Tibial nerve (tissue), 4 donors: ENCODE results near the gene PRR14. TPM values are rescaled to one million over a fixed set of nuclear protein-coding genes. Genes with fewer than 3 reads are reported as not detected.
A peak's percentile ranks its signal among the peaks of the same experiment; 100 is the strongest.

Experiments
- DNase-seq, 2 donors: peaks; one replicate each; pipeline ENCODE4 v3.0.0-alpha.2; 2019; ENCODE audit warnings: low spot score in 2 of 2
- H3K27ac ChIP-seq, 4 donors: fragments of 200-600 bp; sonication (generic) in 3 of 4; one replicate each; pipeline ENCODE4 v1.5.1; 2017 to 2019; ENCODE audit warnings: mild to moderate bottlenecking in 1 of 4
- H3K27me3 ChIP-seq, 2 donors: fragments of 200-600 bp; sonication (generic) in 1 of 2; one replicate each; pipeline versions ENCODE4 v1.5.1 to v1.6.0; 2017 to 2019
- H3K36me3 ChIP-seq, 3 donors: fragments of 200-600 bp; sonication (generic); one replicate each; pipeline ENCODE4 v1.5.1; 2018 to 2019
- H3K4me1 ChIP-seq, 4 donors: fragments of 200-600 bp; sonication (generic) in 3 of 4; one replicate each; pipeline ENCODE4 v1.5.1; 2017 to 2019
- H3K4me3 ChIP-seq, 4 donors: fragments of 200-600 bp; sonication (generic) in 3 of 4; one replicate each; pipeline ENCODE4 v1.5.1; 2017 to 2019; ENCODE audit warnings: mild to moderate bottlenecking in 1 of 4, moderate library complexity in 1 of 4
- H3K9me3 ChIP-seq, 4 donors: fragments of 200-600 bp; sonication (generic) in 3 of 4; one replicate each; pipeline ENCODE4 v1.5.1; 2017 to 2019
- CTCF ChIP-seq, 5 experiments: fragments of 200-600 bp in 3 of 5; fragments of 450-650 bp in 2 of 5; sonication (generic) in 3 of 5; IDR thresholded peaks; one replicate each; pipeline ENCODE4 v1.5.1; 2016 to 2019; ENCODE audit warnings: antibody characterized with exemption in 5 of 5, mild to moderate bottlenecking in 3 of 5, moderate library complexity in 2 of 5
- EP300 ChIP-seq, 2 donors: sonication (generic); formaldehyde crosslinking; IDR thresholded peaks; one replicate each; pipeline ENCODE4 v1.6.1; 2017; ENCODE audit warnings: antibody characterized with exemption in 2 of 2, mild to moderate bottlenecking in 1 of 2
- POLR2A ChIP-seq, 2 donors: fragments of 450-650 bp; IDR thresholded peaks; one replicate each; pipeline ENCODE4 v1.6.1; 2017; ENCODE audit warnings: antibody characterized with exemption in 2 of 2, mild to moderate bottlenecking in 2 of 2, moderate library complexity in 2 of 2
- WGBS, 2 donors: methylation state at CpG; one replicate each; pipeline ENCODE4 v1.1.5; 2018; 5-methylcytosine and 5-hydroxymethylcytosine counted together
- total RNA-seq, 4 donors: library from RNA; depleted of rRNA; stranded (reverse); fragments of >200 nt; gene quantifications; one replicate each; pipeline ENCODE4 v1.1.0, GENCODE V29; 2016

PRR14 gene
- total RNA-seq, 4 donors from 2014 or later, result 37.4 to 43.7 (median 40.1) TPM

GRCh38 chr16:30652005-30652296 lies 1.2 kb downstream of the PRR14 start:
- H3K9me3 ChIP-seq, result no peaks in the 10 kb centered on the region
- H3K36me3 ChIP-seq, result peaks cover 2 to 47% (median 10%) of the 10 kb centered on the region in 3 donors
- TF ChIP-seq EP300 (IDR thresholded peaks at IDR 0.05), result no peak
- TF ChIP-seq CTCF (IDR thresholded peaks at IDR 0.05), result no peak
- no peak for TF ChIP-seq POLR2A (IDR thresholded peaks at IDR 0.05)
- no peaks in the 10 kb centered on the region for H3K27me3 ChIP-seq
- WGBS, 2 donors, result 10 to 12% methylated on average over 2 of the region's 2 CpGs
- DNase-seq, result no peak
- H3K4me3 ChIP-seq, result peak overlapping the region; percentile 48 to 90 (median 82)
- H3K27ac ChIP-seq, result peak overlapping the region; percentile 88 to 97 (median 94)
- H3K4me1 ChIP-seq, result peaks cover 0 to 40% (median 11%) of the 10 kb centered on the region in 4 donors

DNA sequence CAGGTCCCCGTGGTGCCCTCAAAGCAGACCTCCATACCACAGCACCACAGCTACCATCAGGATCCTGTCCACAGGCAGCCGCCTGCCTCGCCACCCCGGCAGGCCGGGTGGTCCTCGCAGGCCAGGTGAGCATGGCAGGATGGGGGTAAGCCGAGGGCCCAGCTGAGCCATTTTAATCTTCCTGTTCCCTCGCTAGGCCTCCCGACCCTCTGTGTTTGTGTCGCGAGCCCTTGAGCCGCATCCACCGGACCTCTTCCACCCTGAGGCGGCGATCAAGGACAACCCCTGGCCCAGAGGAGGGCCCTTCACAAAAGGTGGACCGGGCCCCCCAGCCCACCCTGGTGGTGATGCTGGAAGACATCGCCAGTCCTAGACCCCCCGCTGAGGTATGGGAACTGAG lies 2.0 kb downstream of the PRR14 start:
- peak overlapping the region in 1 of 4 donors; percentile 94 for H3K27ac ChIP-seq

GRCh38 chr16:30654856-30655255 lies 4.1 kb downstream of the PRR14 start:
- Histone ChIP-seq H3K36me3 (peaks cover 2 to 47% (median 10%) of the 10 kb centered on the region in 3 donors), H3K9me3 (no peaks in the 10 kb centered on the region), H3K27me3 (no peaks in the 10 kb centered on the region), H3K4me3 (no peak overlapping the region), H3K4me1 (peaks cover 0 to 44% (median 16%) of the 10 kb centered on the region in 4 donors), H3K27ac (no peak overlapping the region)
- TF ChIP-seq EP300 (IDR thresholded peaks at IDR 0.05) (no peak), POLR2A (IDR thresholded peaks at IDR 0.05) (no peak), CTCF (IDR thresholded peaks at IDR 0.05) (no peak)
- DNase-seq, result no peak
- 85 to 95% methylated on average over 14 to 17 of the region's 18 CpGs for WGBS, 2 donors

More for the DNA sequence above, 2.0 kb downstream of the PRR14 start:
- no peak for DNase-seq
- no peak overlapping the region for H3K4me3 ChIP-seq
- H3K9me3 ChIP-seq, result no peaks in the 10 kb centered on the region
- WGBS, 2 donors, result 92 to 94% methylated on average over 18 of the region's 18 CpGs
- peaks cover 0 to 48% (median 16%) of the 10 kb centered on the region in 4 donors for H3K4me1 ChIP-seq
- TF ChIP-seq EP300 (IDR thresholded peaks at IDR 0.05), result no peak
- no peak for TF ChIP-seq CTCF (IDR thresholded peaks at IDR 0.05)
- TF ChIP-seq POLR2A (IDR thresholded peaks at IDR 0.05), result no peak
- H3K36me3 ChIP-seq, result peaks cover 2 to 47% (median 10%) of the 10 kb centered on the region in 3 donors
- no peaks in the 10 kb centered on the region for H3K27me3 ChIP-seq

GRCh38 chr16:30655815-30656347 lies 5.1 kb downstream of the PRR14 start:
- Histone ChIP-seq H3K4me3 (no peak overlapping the region), H3K36me3 (peaks cover 2 to 50% (median 10%) of the 10 kb centered on the region in 3 donors), H3K27me3 (no peaks in the 10 kb centered on the region), H3K4me1 (peaks cover 0 to 54% (median 23%) of the 10 kb centered on the region in 4 donors), H3K9me3 (no peaks in the 10 kb centered on the region), H3K27ac (no peak overlapping the region)
- TF ChIP-seq EP300 (IDR thresholded peaks at IDR 0.05), result no peak
- TF ChIP-seq POLR2A (IDR thresholded peaks at IDR 0.05), result no peak
- no peak for DNase-seq
- WGBS, 2 donors, result 91 to 92% methylated on average over 12 of the region's 12 CpGs

GRCh38 chr16:30656388-30656787 lies 5.6 kb downstream of the PRR14 start:
- Histone ChIP-seq H3K27me3 (no peaks in the 10 kb centered on the region), H3K4me1 (peaks cover 0 to 59% (median 28%) of the 10 kb centered on the region in 4 donors), H3K4me3 (no peak overlapping the region), H3K27ac (peak overlapping the region in 1 of 4 donors; percentile 75), H3K36me3 (peaks cover 2 to 55% (median 10%) of the 10 kb centered on the region in 3 donors), H3K9me3 (no peaks in the 10 kb centered on the region)
- DNase-seq, result no peak
- WGBS, 2 donors, result 92 to 96% methylated on average over 8 of the region's 8 CpGs
- no peak for TF ChIP-seq POLR2A (IDR thresholded peaks at IDR 0.05)
- TF ChIP-seq CTCF (IDR thresholded peaks at IDR 0.05), result no peak
- TF ChIP-seq EP300 (IDR thresholded peaks at IDR 0.05), result no peak
